ENCODE data around the gene SULT2B1. TPM values are rescaled to one million over a fixed set of nuclear protein-coding genes. Genes with fewer than 3 reads are reported as not detected.

Gene SULT2B1
- total RNA-seq, 1 experiment from 2014 or later = not detected

- Mint-ChIP-seq H3K36me3 (ENCODE audit: insufficient read depth, unreplicated experiment) (peaks cover 11% of the 10 kb centered on the region), H3K9me3 (ENCODE audit: unreplicated experiment) (no peaks in the 10 kb centered on the region), H3K27ac (ENCODE audit: low read depth, unreplicated experiment) (peak overlapping the region; percentile 87), H3K4me1 (ENCODE audit: insufficient read depth, unreplicated experiment) (peaks cover 26% of the 10 kb centered on the region), H3K27me3 (ENCODE audit: insufficient read depth, unreplicated experiment) (no peaks in the 10 kb centered on the region), H3K4me3 (ENCODE audit: unreplicated experiment) (peak overlapping the region; percentile 91)
- no peak for TF ChIP-seq CTCF (IDR thresholded peaks at IDR 0.05; ENCODE audit: unreplicated experiment)
- peak; percentile 97 for DNase-seq (ENCODE audit: unreplicated experiment)
- CTCF ChIA-PET = interaction anchor here (0.6 to 2.1 kb wide), 4 partner anchors 46 to 243 kb away, joined by 3 to 9 read pairs (median 5); no protein-coding TSS in a partner anchor
- intact Hi-C loops (cut with micrococcal nuclease) = loop anchor here (2.0 kb wide), 1 partner anchor 16 kb away; the partner anchor contains the start of genes RPL18 and SPHK2
- POLR2A ChIA-PET = interaction anchor here (0.5 to 5.4 kb wide), 16 partner anchors 10 to 1031 kb away, joined by 3 to 108 read pairs (median 3); partner anchors contain the start of genes BCL2L12, CA11, FAM83E and GYS1
- no TSS peak for BruUV-seq (replicated peaks)
These were observed 82.7 kb downstream of the SULT2B1 start for GRCh38 chr19:48634424-48635262.

- POLR2A ChIA-PET = interaction anchor here (0.5 to 5.4 kb wide), 6 partner anchors 12 to 313 kb away, joined by 3 to 108 read pairs (median 12); partner anchors contain the start of genes FAM83E, RPL18 and SPHK2
- no peak for TF ChIP-seq CTCF (IDR thresholded peaks at IDR 0.05; ENCODE audit: unreplicated experiment)
- H3K4me3 Mint-ChIP-seq (ENCODE audit: unreplicated experiment) = peak overlapping the region; percentile 91
- intact Hi-C loops (cut with micrococcal nuclease) = loop anchor here (2.0 kb wide), 1 partner anchor 17 kb away; the partner anchor contains the start of genes RPL18 and SPHK2
- H3K27me3 Mint-ChIP-seq (ENCODE audit: insufficient read depth, unreplicated experiment) = no peaks in the 10 kb centered on the region
- peaks cover 7% of the 10 kb centered on the region for H3K36me3 Mint-ChIP-seq (ENCODE audit: insufficient read depth, unreplicated experiment)
- no TSS peak for BruUV-seq (replicated peaks)
- H3K4me1 Mint-ChIP-seq (ENCODE audit: insufficient read depth, unreplicated experiment) = peaks cover 26% of the 10 kb centered on the region
- H3K27ac Mint-ChIP-seq (ENCODE audit: low read depth, unreplicated experiment) = peak overlapping the region; percentile 87
- peak; percentile 61 for DNase-seq (ENCODE audit: unreplicated experiment)
- CTCF ChIA-PET = no interaction called here
- H3K9me3 Mint-ChIP-seq (ENCODE audit: unreplicated experiment) = no peaks in the 10 kb centered on the region
These were observed 83.4 kb downstream of the SULT2B1 start for GRCh38 chr19:48635263-48635965.

GRCh38 chr19:48635966-48636858 lies 84.2 kb downstream of the SULT2B1 start:
- Mint-ChIP-seq H3K9me3 (ENCODE audit: unreplicated experiment) (no peaks in the 10 kb centered on the region), H3K4me3 (ENCODE audit: unreplicated experiment) (peak overlapping the region; percentile 91), H3K4me1 (ENCODE audit: insufficient read depth, unreplicated experiment) (peaks cover 26% of the 10 kb centered on the region), H3K27ac (ENCODE audit: low read depth, unreplicated experiment) (peak overlapping the region; percentile 87), H3K27me3 (ENCODE audit: insufficient read depth, unreplicated experiment) (no peaks in the 10 kb centered on the region), H3K36me3 (ENCODE audit: insufficient read depth, unreplicated experiment) (peaks cover 7% of the 10 kb centered on the region)
- TF ChIP-seq CTCF (IDR thresholded peaks at IDR 0.05; ENCODE audit: unreplicated experiment) = no peak
- no peak for DNase-seq (ENCODE audit: unreplicated experiment)
- BruUV-seq (replicated peaks) = no TSS peak
- POLR2A ChIA-PET = interaction anchor here (0.9 to 2.7 kb wide), 4 partner anchors 10 to 143 kb away, joined by 3 to 37 read pairs (median 12); partner anchors contain the start of genes CA11, RPL18 and SPHK2
- CTCF ChIA-PET = no interaction called here
- intact Hi-C loops (cut with micrococcal nuclease) = loop anchor here (2.0 kb wide), 1 partner anchor 17 kb away; the partner anchor contains the start of genes RPL18 and SPHK2

Measured in MCF 10A (cell line).